GM18909 (cell line): ENCODE results near the gene BAIAP2.
"Not testable (repeated sequence)": the region's sequence is repeated elsewhere in the genome, so short reads cannot be mapped to it uniquely, and the experiment has no call there.

Source experiments
- ATAC-seq: cut with Tn5 transposase; IDR thresholded peaks from one replicate; pipeline ENCODE4 v1.9.1; 2021; ENCODE audit warnings: mild to moderate bottlenecking; ENCODE audit not compliant: unreplicated experiment, poor library complexity

The BAIAP2 gene

GRCh38 chr17:81132770-81133723, 98.1 kb downstream of the BAIAP2 start:
- ATAC-seq = no peak

DNA sequence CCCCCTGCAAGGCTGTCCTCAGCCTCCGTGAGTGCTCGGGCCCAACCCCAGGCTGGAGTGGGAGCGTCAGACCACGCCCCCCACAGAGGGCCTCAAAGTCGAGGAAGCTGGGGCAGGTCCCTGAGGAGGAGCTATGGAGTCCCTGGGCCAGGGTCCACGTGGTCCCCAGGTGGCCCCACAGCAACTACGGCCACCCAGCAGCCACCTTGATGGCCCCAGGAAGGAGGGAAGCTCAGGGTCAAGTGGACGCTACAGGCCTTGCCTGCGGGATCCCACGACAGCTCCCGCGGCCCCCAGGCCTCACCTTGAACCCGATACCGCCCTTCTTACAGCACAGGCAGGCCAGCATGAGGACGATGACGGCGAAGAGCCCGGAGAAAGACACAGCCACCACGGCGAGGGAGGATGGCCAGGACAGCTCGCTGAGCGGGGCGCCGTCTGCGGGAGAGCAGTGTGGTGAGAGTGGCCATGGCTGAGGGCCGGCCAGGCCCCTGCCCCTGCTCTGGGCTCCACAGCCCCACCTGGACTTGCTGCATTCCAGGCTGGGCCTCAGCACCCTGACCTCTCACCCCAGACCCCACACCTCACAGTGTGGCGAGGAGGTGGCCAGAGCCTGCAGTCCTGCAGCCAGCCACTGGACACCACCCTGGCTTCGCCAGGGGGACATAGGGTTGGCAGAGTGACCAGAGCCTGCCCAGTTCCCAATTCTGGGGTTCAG, 99.3 kb downstream of the BAIAP2 start:
- ATAC-seq = no peak

DNA sequence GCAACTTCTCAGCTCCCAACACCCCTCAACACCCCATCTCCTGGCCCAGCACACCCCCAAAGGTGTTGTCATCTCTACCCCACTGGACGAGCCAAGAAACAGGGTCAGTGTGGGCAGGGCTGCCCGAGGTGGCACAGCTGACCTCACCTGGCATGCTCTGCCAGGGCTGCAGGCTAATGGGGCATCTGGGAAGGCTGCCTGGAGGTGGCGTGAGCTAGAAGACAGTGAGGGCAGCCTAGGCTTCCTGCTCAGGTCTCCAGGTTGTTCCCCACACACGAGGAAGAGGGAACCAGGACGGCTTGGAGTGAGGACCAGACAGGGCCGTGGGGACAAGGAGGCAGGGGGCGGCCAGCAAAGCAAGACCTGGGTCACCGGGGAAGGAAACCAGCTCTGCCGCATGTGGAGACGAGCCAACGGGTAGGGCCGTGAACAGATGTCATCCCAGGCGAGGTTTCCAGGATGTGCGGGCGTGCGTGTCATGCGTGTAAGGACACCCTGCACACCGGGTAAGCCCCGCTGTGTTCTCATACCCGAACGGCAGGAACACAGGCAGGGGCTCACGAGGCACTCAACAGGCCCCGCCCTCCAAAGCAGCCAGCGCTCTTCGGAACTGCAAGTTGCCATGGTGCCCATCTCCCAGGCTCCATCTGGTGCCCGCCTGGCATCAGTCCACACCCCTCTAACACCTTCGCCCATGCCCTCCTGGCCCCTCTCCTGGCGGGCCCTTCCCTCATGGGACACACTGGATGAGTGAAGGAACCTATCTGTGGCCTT, 100.7 kb downstream of the BAIAP2 start:
- no peak for ATAC-seq

GRCh38 chr17:81136366-81136765, 101.4 kb downstream of the BAIAP2 start:
- ATAC-seq = no peak

DNA sequence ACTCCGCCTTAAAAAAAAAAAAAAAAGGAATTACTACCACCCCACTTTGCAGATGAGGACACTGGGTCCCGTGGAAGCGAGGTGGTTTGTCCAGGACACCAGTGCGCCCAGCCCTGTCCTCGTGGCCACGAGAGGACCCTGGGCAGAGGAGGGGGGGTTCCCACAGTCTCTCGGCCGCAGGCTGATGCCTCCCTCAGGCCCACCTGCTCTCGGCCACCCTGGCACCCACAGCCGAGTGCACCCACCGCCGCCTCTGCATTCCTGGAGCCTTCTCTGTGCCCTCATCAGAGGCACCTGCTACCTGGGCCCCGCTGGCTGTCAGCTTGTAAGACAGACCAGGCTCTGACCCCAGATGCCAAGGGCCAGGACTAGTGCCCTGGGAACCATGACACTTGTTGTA, 102.3 kb downstream of the BAIAP2 start:
- no peak for ATAC-seq

- no peak for ATAC-seq
These were observed 103.1 kb downstream of the BAIAP2 start for GRCh38 chr17:81138083-81138482.

DNA sequence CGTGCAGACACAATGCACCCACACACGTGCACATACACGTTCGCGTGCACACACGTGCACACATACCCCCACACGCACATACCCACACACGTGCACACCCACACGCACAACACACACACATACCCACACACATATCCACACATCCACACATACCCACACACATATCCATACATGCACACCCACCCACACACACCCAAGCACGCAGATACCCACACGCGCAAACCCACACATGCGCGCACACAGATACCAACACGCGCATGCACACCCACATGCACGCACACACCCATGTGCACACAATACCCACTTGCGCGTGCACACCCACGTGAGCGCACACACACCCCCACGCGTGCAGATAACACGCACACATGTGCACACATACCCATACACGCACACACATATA, 103.5 kb downstream of the BAIAP2 start:
- ATAC-seq = no peak

GRCh38 chr17:81139428-81139827, 104.5 kb downstream of the BAIAP2 start:
- no peak for ATAC-seq

GRCh38 chr17:81140018-81140417, 105.1 kb downstream of the BAIAP2 start:
- no peak for ATAC-seq

DNA sequence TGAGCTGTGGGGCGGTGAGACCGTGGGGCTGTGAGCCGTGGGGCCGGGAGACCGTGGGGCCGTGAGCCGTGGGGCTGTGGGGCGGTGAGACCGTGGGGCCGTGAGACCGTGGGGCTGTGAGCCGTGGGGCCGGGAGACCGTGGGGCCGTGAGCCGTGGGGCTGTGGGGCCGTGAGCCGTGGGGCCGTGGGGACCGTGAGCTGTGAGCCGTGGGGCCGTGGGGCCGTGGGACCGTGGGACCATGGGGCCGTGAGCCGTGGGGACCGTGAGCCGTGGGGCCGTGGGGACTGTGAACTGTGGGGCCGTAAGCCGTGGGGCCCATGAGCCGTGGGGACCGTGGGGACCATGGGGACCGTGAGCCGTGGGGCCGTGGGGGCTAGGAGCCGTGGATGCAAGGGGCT, 105.7 kb downstream of the BAIAP2 start:
- no peak for ATAC-seq

- no peak for ATAC-seq
These were observed 107.6 kb downstream of the BAIAP2 start for GRCh38 chr17:81142301-81143199.

DNA sequence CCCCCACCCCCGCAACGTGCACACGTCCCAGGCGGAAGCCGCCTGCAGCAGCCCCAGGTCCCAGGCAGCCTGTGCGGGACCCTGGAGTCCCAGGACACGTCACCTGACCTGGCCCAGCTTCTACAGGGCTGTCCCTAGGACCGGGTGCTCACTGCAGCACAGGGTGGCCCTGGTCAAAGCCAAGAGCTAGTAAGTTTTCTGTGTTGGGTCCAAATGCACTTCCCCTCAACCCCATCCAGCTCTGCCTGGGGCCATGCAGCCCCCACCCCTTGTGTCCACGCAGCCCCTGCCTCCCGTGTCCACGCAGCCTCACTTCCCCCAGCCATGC, 108.2 kb downstream of the BAIAP2 start:
- no peak for ATAC-seq

GRCh38 chr17:81143717-81144422, 108.9 kb downstream of the BAIAP2 start:
- ATAC-seq = no peak

DNA sequence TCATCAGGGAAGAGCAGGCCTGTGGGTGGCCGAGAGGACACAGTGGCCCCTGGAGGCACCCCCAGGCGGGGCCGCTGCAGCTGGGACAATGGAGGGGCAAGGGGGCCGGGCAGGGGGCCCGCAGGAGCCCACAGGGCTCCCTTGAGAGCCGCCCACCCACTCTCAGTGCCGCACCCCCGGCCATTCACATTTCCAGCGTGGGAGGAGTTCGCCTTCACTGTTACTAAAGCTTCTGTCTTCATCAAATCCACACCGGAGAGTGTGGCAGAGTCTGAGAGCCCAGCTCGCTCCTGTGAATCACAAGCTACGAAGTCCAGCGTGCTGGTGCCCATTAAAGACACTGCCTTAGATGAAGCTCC, 109.5 kb downstream of the BAIAP2 start:
- ATAC-seq = no peak

- ATAC-seq = not testable (repeated sequence)
These were observed 111.3 kb downstream of the BAIAP2 start for GRCh38 chr17:81146208-81146607.

- no peak for ATAC-seq
These were observed 112.8 kb downstream of the BAIAP2 start for GRCh38 chr17:81147701-81148100.

- ATAC-seq = no peak
These were observed 113.6 kb downstream of the BAIAP2 start for GRCh38 chr17:81148571-81148970.

- no peak for ATAC-seq
These were observed 114.1 kb downstream of the BAIAP2 start for GRCh38 chr17:81148986-81149533.
